SK-N-SH (cell line): Measurements from ENCODE around the gene MED19. TPM values are rescaled to one million over a fixed set of nuclear protein-coding genes. Genes with fewer than 3 reads are reported as not detected.

Experiments
- CTCF ChIA-PET: fragments of 300-600, 350-600 bp; formaldehyde crosslinking; extraction: SDS; loops from one replicate; lab custom pipeline; 2021; lab: Yijun Ruan, JAX
- POLR2A ChIA-PET: fragments of 350-600 bp; sonication (Branson Sonifier 250); formaldehyde crosslinking; extraction: SDS; loops from one replicate; lab custom pipeline; 2020; ENCODE audit warnings: antibody characterized with exemption, inconsistent platforms; lab: Yijun Ruan, JAX
- DNase-seq: peaks from one replicate; pipeline ENCODE4 v3.0.0; 2012
- H2AFZ ChIP-seq: fragments of 200-600 bp; sonication (generic); 2 replicates; pipeline ENCODE4 v1.8.1; 2016; ENCODE audit warnings: antibody characterized with exemption, mild to moderate bottlenecking, low read depth
- H3F3A ChIP-seq: fragments of 200-600 bp; sonication (generic); replicated peaks from 2 replicates; pipeline ENCODE3; 2016; ENCODE audit warnings: antibody characterized with exemption, mild to moderate bottlenecking; ENCODE audit not compliant: insufficient read depth
- H3K27ac ChIP-seq, 2 experiments: fragments of 200-500 bp in 1 of 2; fragments of 200-600 bp in 1 of 2; sonication (Bioruptor generic) in 1 of 2; sonication (generic), shearing (Covaris generic) in 1 of 2; 2 replicates each; pipeline versions ENCODE4 v1.5.1 to v1.6.1; 2014 to 2016; ENCODE audit warnings: low read depth in 2 of 2, inconsistent platforms in 1 of 2, low read length in 1 of 2, mild to moderate bottlenecking in 1 of 2, mixed read lengths in 1 of 2
- H3K27me3 ChIP-seq: fragments of 200-600 bp; sonication (generic), shearing (Covaris generic); 2 replicates; pipeline ENCODE4 v1.6.1; 2016; ENCODE audit warnings: mixed run types; ENCODE audit not compliant: insufficient read depth
- H3K36me3 ChIP-seq, 2 experiments: fragments of 200-500 bp in 1 of 2; fragments of 200-600 bp in 1 of 2; sonication (Bioruptor generic) in 1 of 2; sonication (generic) in 1 of 2; replicated peaks in 1 of 2; 2 replicates each; pipeline versions ENCODE3 to v1.5.1; 2014 to 2016; ENCODE audit warnings: low read length in 1 of 2, mild to moderate bottlenecking in 1 of 2; ENCODE audit not compliant: insufficient read depth in 2 of 2, control insufficient read depth in 1 of 2
- H3K4me1 ChIP-seq, 2 experiments: fragments of 200-500 bp in 1 of 2; fragments of 200-600 bp in 1 of 2; sonication (Bioruptor generic) in 1 of 2; sonication (generic), shearing (Covaris generic) in 1 of 2; 2 replicates each; pipeline versions ENCODE4 v1.5.1 to v1.6.1; 2014 to 2016; ENCODE audit warnings: low read depth in 1 of 2, low read length in 1 of 2, mixed run types in 1 of 2; ENCODE audit not compliant: insufficient read depth in 2 of 2, control insufficient read depth in 1 of 2
- H3K4me2 ChIP-seq: fragments of 200-600 bp; sonication (generic), shearing (Covaris generic); 2 replicates; pipeline ENCODE4 v1.6.1; 2017; ENCODE audit warnings: mixed run types
- H3K4me3 ChIP-seq, 2 experiments: fragments of 200-500 bp in 1 of 2; fragments of 200-600 bp in 1 of 2; sonication (Bioruptor generic) in 1 of 2; sonication (generic), shearing (Covaris generic) in 1 of 2; 2 replicates each; pipeline versions ENCODE4 v1.5.1 to v1.8.1; 2014 to 2016; ENCODE audit warnings: low read depth in 2 of 2, inconsistent platforms in 1 of 2, low read length in 1 of 2, mild to moderate bottlenecking in 1 of 2, mixed read lengths in 1 of 2, moderate library complexity in 1 of 2
- H3K79me2 ChIP-seq: fragments of 200-600 bp; sonication (generic); 2 replicates; pipeline ENCODE4 v1.8.1; 2017; ENCODE audit warnings: mild to moderate bottlenecking; ENCODE audit not compliant: insufficient read depth
- H3K9ac ChIP-seq: fragments of 200-600 bp; sonication (generic); 2 replicates; pipeline ENCODE4 v1.6.1; 2017; ENCODE audit warnings: mixed run types
- H3K9me2 ChIP-seq: fragments of 200-600 bp; sonication (generic); 2 replicates; pipeline ENCODE4 v1.6.1; 2017; ENCODE audit warnings: mixed run types
- H3K9me3 ChIP-seq: fragments of 200-600 bp; sonication (generic); 2 replicates; pipeline ENCODE4 v1.6.1; 2017; ENCODE audit warnings: mixed run types, mild to moderate bottlenecking, moderate library complexity
- H4K20me1 ChIP-seq: fragments of 200-600 bp; sonication (generic); 2 replicates; pipeline ENCODE4 v1.6.1; 2017; ENCODE audit warnings: mild to moderate bottlenecking, mixed run types; ENCODE audit not compliant: insufficient read depth
- EZH2phosphoT487 ChIP-seq: fragments of 200-600 bp; sonication (generic); IDR thresholded peaks from 2 replicates; pipeline ENCODE4 v1.6.1; 2017; ENCODE audit warnings: low read depth, mixed run types, mild to moderate bottlenecking, antibody characterized with exemption, moderate library complexity, borderline replicate concordance
- FOSL2 ChIP-seq: IDR thresholded peaks from 2 replicates; pipeline ENCODE4 v1.4.0; 2012; ENCODE audit warnings: low read depth, mild to moderate bottlenecking, moderate library complexity, borderline replicate concordance
- FOXJ3 ChIP-seq: sonication (generic); formaldehyde crosslinking; IDR thresholded peaks from 2 replicates; pipeline ENCODE4 v1.5.1; 2020; ENCODE audit warnings: mild to moderate bottlenecking, missing genetic modification reagents
- FOXM1 ChIP-seq: IDR thresholded peaks from 2 replicates; pipeline ENCODE4 v1.4.0; 2012; ENCODE audit warnings: low read depth, mild to moderate bottlenecking
- GATA2 ChIP-seq: sonication (generic); formaldehyde crosslinking; IDR thresholded peaks from 2 replicates; pipeline ENCODE4 v1.5.0; 2020; ENCODE audit warnings: mild to moderate bottlenecking, missing genetic modification reagents
- JUND ChIP-seq: IDR thresholded peaks from 2 replicates; pipeline ENCODE4 v1.4.0; 2012
- MEF2A ChIP-seq: IDR thresholded peaks from 2 replicates; pipeline ENCODE4 v1.4.0; 2012; ENCODE audit warnings: low read depth, borderline replicate concordance
- NFIC ChIP-seq: IDR thresholded peaks from 2 replicates; pipeline ENCODE4 v1.4.0; 2012; ENCODE audit warnings: borderline replicate concordance
- NRF1 ChIP-seq: IDR thresholded peaks from 2 replicates; pipeline ENCODE4 v1.6.1; 2012; ENCODE audit warnings: low read depth, mild to moderate bottlenecking, low read length
- RCOR1 ChIP-seq: fragments of 150-350 bp; IDR thresholded peaks from 2 replicates; pipeline ENCODE4 v1.6.1; 2017; ENCODE audit warnings: antibody characterized with exemption, low read length
- RXRA ChIP-seq: IDR thresholded peaks from 2 replicates; pipeline ENCODE4 v1.4.0; 2012; ENCODE audit warnings: low read depth, mild to moderate bottlenecking, borderline replicate concordance
- SMC3 ChIP-seq: IDR thresholded peaks from 2 replicates; pipeline ENCODE4 v1.6.1; 2012; ENCODE audit warnings: low read depth, low read length, improper control_type of control experiment
- TAF1 ChIP-seq: IDR thresholded peaks from 2 replicates; pipeline ENCODE4 v1.6.1; 2012; ENCODE audit warnings: low read depth, mild to moderate bottlenecking, low read length, moderate library complexity, borderline replicate concordance
- TCF12 ChIP-seq: IDR thresholded peaks from 2 replicates; pipeline ENCODE4 v1.4.0; 2012
- TEAD4 ChIP-seq: IDR thresholded peaks from 2 replicates; pipeline ENCODE4 v1.4.0; 2012; ENCODE audit warnings: mild to moderate bottlenecking, borderline replicate concordance; ENCODE audit not compliant: insufficient read depth
- YY1 ChIP-seq: IDR thresholded peaks from 2 replicates; pipeline ENCODE4 v1.4.0; 2012; ENCODE audit warnings: low read depth, mild to moderate bottlenecking
- WGBS: methylation state at CpG from one replicate; pipeline ENCODE4 v1.1.6; 2017; ENCODE audit warnings: low lambda C conversion rate; 5-methylcytosine and 5-hydroxymethylcytosine counted together
- polyA plus RNA-seq, 3 experiments: library from polyadenylated mRNA; depleted of rRNA; stranded (reverse); fragments of >200 nt; gene quantifications; 2 replicates each; pipeline ENCODE4 v1.2.3, GENCODE V29; 2012
- TF ChIP-seq, protein P1 (sequence below): IDR thresholded peaks from 2 replicates; pipeline ENCODE4 v1.4.0; 2012; ENCODE audit warnings: low read depth, borderline replicate concordance
- TF ChIP-seq, protein P2 (sequence below): fragments of 150-350 bp; IDR thresholded peaks from 2 replicates; pipeline ENCODE4 v1.6.1; 2017; ENCODE audit warnings: antibody characterized with exemption, low read length, low read depth, borderline replicate concordance
- TF ChIP-seq, protein P3 (sequence below): IDR thresholded peaks from 2 replicates; pipeline ENCODE4 v1.4.0; 2012; ENCODE audit warnings: low read depth
- TF ChIP-seq, protein P4 (sequence below): fragments of 150-350 bp; IDR thresholded peaks from 2 replicates; pipeline ENCODE4 v1.6.1; 2016; ENCODE audit warnings: mild to moderate bottlenecking, low read depth, low read length
- TF ChIP-seq, protein P5 (sequence below): IDR thresholded peaks from 2 replicates; pipeline ENCODE4 v1.4.0; 2012; ENCODE audit warnings: low read depth, borderline replicate concordance
- TF ChIP-seq, protein P6 (sequence below): fragments of 200-600 bp; sonication (generic); IDR thresholded peaks from 2 replicates; pipeline ENCODE4 v1.6.1; 2017; ENCODE audit warnings: antibody characterized with exemption, mild to moderate bottlenecking, moderate library complexity
- TF ChIP-seq, protein P7 (sequence below): IDR thresholded peaks from 2 replicates; pipeline ENCODE4; 2012

MED19 gene, protein sequence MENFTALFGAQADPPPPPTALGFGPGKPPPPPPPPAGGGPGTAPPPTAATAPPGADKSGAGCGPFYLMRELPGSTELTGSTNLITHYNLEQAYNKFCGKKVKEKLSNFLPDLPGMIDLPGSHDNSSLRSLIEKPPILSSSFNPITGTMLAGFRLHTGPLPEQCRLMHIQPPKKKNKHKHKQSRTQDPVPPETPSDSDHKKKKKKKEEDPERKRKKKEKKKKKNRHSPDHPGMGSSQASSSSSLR
- polyA plus RNA-seq (2012; rRNA removed) = 35.2 and 38.7 TPM in 2 replicates
- 32.2 and 33.1 TPM in 2 replicates for polyA plus RNA-seq (2012; cell fraction: cytosol; rRNA removed)
- polyA plus RNA-seq (2012; cell fraction: nucleus; rRNA removed) = 37.6 and 38.1 TPM in 2 replicates

DNA sequence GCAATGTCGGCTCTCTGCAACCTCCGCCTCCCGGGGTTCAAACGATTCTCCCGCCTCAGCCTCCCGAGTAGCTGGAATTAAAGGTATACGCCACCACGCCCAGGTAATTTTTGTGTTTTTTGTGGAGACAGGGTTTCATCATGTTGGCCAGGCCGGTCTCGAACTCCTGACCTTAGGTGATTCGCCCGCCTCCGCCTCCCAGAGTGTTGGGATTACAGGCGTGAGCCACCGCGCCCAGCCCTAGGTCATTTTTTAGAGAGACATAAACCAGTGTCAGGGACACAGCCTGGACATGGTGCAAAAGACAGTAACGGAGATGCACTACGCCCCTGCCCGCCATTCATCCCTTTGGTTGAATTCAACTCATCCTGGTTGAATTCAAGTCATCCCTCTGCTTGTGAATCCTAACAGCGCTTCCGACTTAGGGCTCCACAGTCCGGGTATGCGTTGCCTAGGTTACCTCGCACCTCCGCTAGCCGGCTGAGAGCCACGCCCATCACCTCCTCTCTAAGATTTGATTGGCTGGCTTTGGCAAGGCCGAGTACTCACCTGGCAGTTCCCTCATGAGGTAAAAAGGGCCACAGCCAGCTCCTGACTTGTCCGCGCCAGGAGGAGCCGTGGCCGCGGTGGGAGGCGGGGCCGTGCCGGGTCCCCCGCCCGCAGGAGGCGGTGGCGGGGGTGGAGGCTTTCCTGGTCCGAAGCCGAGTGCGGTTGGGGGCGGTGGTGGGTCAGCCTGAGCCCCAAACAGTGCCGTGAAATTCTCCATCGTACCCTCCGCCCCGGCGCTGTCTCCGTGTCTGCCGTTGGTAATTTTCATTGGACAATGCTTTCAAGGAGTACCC lies at the start of gene MED19:
MED19 (minus strand) TSS at position 802 of the 842 bp plus-strand sequence; CDS start at position 766, 36 bp downstream.
- Histone ChIP-seq H3F3A (no peaks in the 10 kb centered on the region), H3K27me3 (no peaks in the 10 kb centered on the region), H3K36me3 (peaks cover 0 to 17% of the 10 kb centered on the region in 2 experiments), H3K4me1 (peaks cover 14 to 20% of the 10 kb centered on the region in 2 experiments; a peak in 3 of 4 replicates), H3K27ac (peak within 1 kb of the TSS; percentile 90 to 94), H3K9ac (peak within 1 kb of the TSS; percentile 89), H3K79me2 (peaks cover 87% of the 10 kb centered on the region), H3K9me3 (no peaks in the 10 kb centered on the region), H3K9me2 (no peaks in the 10 kb centered on the region), H3K4me3 (peak within 1 kb of the TSS; percentile 94 to 98), H3K4me2 (peak within 1 kb of the TSS; percentile 84), H2AFZ (peak within 1 kb of the TSS; percentile 87), H4K20me1 (no peaks in the 10 kb centered on the region; the same call in 1 of the 2 replicates)
- DNase-seq = no peak
- CTCF ChIA-PET = interaction anchor here (0.9 to 1.4 kb wide), 4 partner anchors 67 to 184 kb away, joined by 3 to 5 read pairs (median 4); no protein-coding TSS in a partner anchor
- under 1% methylated on average over 46 of the region's 51 CpGs for WGBS
- POLR2A ChIA-PET = interaction anchor here (0.7 to 2.0 kb wide), 5 partner anchors 8 to 386 kb away, joined by 3 to 9 read pairs (median 4); partner anchors contain the start of gene SELENOH
- no peak for TF ChIP-seq TEAD4
- no peak for TF ChIP-seq FOSL2
- no peak for TF ChIP-seq GATA2
- peak; percentile 30; the same call in 1 of the 2 replicates for TF ChIP-seq TAF1
- TF ChIP-seq, protein P1, sequence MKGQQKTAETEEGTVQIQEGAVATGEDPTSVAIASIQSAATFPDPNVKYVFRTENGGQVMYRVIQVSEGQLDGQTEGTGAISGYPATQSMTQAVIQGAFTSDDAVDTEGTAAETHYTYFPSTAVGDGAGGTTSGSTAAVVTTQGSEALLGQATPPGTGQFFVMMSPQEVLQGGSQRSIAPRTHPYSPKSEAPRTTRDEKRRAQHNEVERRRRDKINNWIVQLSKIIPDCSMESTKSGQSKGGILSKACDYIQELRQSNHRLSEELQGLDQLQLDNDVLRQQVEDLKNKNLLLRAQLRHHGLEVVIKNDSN = no peak
- TF ChIP-seq, protein P2, sequence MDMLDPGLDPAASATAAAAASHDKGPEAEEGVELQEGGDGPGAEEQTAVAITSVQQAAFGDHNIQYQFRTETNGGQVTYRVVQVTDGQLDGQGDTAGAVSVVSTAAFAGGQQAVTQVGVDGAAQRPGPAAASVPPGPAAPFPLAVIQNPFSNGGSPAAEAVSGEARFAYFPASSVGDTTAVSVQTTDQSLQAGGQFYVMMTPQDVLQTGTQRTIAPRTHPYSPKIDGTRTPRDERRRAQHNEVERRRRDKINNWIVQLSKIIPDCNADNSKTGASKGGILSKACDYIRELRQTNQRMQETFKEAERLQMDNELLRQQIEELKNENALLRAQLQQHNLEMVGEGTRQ = no peak
- TF ChIP-seq, protein P3, sequence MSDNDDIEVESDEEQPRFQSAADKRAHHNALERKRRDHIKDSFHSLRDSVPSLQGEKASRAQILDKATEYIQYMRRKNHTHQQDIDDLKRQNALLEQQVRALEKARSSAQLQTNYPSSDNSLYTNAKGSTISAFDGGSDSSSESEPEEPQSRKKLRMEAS = peak; percentile 50; the same call in 1 of the 2 replicates
- no peak for TF ChIP-seq SMC3
- no peak for TF ChIP-seq MEF2A
- TF ChIP-seq, protein P4, sequence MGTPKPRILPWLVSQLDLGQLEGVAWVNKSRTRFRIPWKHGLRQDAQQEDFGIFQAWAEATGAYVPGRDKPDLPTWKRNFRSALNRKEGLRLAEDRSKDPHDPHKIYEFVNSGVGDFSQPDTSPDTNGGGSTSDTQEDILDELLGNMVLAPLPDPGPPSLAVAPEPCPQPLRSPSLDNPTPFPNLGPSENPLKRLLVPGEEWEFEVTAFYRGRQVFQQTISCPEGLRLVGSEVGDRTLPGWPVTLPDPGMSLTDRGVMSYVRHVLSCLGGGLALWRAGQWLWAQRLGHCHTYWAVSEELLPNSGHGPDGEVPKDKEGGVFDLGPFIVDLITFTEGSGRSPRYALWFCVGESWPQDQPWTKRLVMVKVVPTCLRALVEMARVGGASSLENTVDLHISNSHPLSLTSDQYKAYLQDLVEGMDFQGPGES = no peak
- TF ChIP-seq, protein P5, sequence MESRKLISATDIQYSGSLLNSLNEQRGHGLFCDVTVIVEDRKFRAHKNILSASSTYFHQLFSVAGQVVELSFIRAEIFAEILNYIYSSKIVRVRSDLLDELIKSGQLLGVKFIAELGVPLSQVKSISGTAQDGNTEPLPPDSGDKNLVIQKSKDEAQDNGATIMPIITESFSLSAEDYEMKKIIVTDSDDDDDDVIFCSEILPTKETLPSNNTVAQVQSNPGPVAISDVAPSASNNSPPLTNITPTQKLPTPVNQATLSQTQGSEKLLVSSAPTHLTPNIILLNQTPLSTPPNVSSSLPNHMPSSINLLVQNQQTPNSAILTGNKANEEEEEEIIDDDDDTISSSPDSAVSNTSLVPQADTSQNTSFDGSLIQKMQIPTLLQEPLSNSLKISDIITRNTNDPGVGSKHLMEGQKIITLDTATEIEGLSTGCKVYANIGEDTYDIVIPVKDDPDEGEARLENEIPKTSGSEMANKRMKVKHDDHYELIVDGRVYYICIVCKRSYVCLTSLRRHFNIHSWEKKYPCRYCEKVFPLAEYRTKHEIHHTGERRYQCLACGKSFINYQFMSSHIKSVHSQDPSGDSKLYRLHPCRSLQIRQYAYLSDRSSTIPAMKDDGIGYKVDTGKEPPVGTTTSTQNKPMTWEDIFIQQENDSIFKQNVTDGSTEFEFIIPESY = no peak
- no peak for TF ChIP-seq FOXM1
- TF ChIP-seq FOXJ3 (CRISPR knock-in tag) = no peak
- no peak for TF ChIP-seq NFIC
- no peak for TF ChIP-seq JUND
- no peak for TF ChIP-seq YY1
- TF ChIP-seq NRF1 = no peak
- no peak for TF ChIP-seq TCF12
- TF ChIP-seq, protein P6, sequence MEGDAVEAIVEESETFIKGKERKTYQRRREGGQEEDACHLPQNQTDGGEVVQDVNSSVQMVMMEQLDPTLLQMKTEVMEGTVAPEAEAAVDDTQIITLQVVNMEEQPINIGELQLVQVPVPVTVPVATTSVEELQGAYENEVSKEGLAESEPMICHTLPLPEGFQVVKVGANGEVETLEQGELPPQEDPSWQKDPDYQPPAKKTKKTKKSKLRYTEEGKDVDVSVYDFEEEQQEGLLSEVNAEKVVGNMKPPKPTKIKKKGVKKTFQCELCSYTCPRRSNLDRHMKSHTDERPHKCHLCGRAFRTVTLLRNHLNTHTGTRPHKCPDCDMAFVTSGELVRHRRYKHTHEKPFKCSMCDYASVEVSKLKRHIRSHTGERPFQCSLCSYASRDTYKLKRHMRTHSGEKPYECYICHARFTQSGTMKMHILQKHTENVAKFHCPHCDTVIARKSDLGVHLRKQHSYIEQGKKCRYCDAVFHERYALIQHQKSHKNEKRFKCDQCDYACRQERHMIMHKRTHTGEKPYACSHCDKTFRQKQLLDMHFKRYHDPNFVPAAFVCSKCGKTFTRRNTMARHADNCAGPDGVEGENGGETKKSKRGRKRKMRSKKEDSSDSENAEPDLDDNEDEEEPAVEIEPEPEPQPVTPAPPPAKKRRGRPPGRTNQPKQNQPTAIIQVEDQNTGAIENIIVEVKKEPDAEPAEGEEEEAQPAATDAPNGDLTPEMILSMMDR = no peak
- no peak for TF ChIP-seq RCOR1
- TF ChIP-seq, protein P7, sequence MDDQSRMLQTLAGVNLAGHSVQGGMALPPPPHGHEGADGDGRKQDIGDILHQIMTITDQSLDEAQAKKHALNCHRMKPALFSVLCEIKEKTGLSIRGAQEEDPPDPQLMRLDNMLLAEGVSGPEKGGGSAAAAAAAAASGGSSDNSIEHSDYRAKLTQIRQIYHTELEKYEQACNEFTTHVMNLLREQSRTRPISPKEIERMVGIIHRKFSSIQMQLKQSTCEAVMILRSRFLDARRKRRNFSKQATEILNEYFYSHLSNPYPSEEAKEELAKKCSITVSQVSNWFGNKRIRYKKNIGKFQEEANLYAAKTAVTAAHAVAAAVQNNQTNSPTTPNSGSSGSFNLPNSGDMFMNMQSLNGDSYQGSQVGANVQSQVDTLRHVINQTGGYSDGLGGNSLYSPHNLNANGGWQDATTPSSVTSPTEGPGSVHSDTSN = peak; percentile 40; the same call in 1 of the 2 replicates
- no peak for TF ChIP-seq EZH2phosphoT487
- TF ChIP-seq RXRA = no peak
